Raji (cell line): ENCODE data around the gene TBX4.

ENCODE experiments used
- POLR2A ChIP-seq: IDR thresholded peaks from 2 replicates; pipeline ENCODE4 v1.6.1; 2011; ENCODE audit warnings: low read depth, low read length, control low read depth; ENCODE audit not compliant: insufficient read depth

Gene TBX4

GRCh38 chr17:61487989-61488595, 35.9 kb downstream of the TBX4 start:
- no peak for TF ChIP-seq POLR2A

- TF ChIP-seq POLR2A = no peak
These were observed 36.9 kb downstream of the TBX4 start for GRCh38 chr17:61488878-61489718.

GRCh38 chr17:61489719-61490490, 37.7 kb downstream of the TBX4 start:
- no peak for TF ChIP-seq POLR2A

- TF ChIP-seq POLR2A = no peak
These were observed 38.3 kb downstream of the TBX4 start for GRCh38 chr17:61490540-61490975.

- no peak for TF ChIP-seq POLR2A
These were observed 39.8 kb downstream of the TBX4 start for GRCh38 chr17:61491981-61492380.

- TF ChIP-seq POLR2A = no peak
These were observed 40.7 kb downstream of the TBX4 start for GRCh38 chr17:61492759-61493526.

- TF ChIP-seq POLR2A = no peak
These were observed 42.3 kb downstream of the TBX4 start for GRCh38 chr17:61494325-61495160.

GRCh38 chr17:61495161-61495857, 43.1 kb downstream of the TBX4 start:
- TF ChIP-seq POLR2A = no peak

GRCh38 chr17:61496174-61496956, 44.1 kb downstream of the TBX4 start:
- no peak for TF ChIP-seq POLR2A

GRCh38 chr17:61496957-61497653, 44.9 kb downstream of the TBX4 start:
- no peak for TF ChIP-seq POLR2A

GRCh38 chr17:61498042-61498994, 46.1 kb downstream of the TBX4 start:
- no peak for TF ChIP-seq POLR2A
